Cardiac fibroblast (primary cell): ENCODE results near the gene MTREX.
"Not testable (repeated sequence)": the region's sequence is repeated elsewhere in the genome, so short reads cannot be mapped to it uniquely, and the experiment has no call there.

Experiments
- DNase-seq, 2 donors: peaks; one replicate each; pipeline versions ENCODE4 v3.0.0 to v3.0.0-alpha.2; 2010; ENCODE audit warnings: low read depth in 2 of 2
- H3K4me3 ChIP-seq, 2 donors: replicated peaks in 1 of 2; 1 replicate in 1 of 2; 2 replicates in 1 of 2; pipeline ENCODE4 v1.5.1; 2011; ENCODE audit warnings: low read depth in 2 of 2, low read length in 2 of 2, mild to moderate bottlenecking in 2 of 2, moderate library complexity in 1 of 2
- CTCF ChIP-seq: IDR thresholded peaks from one replicate; pipeline ENCODE4 v1.5.1; 2011; ENCODE audit warnings: low read depth, mild to moderate bottlenecking, low read length, inconsistent platforms

The MTREX gene

GRCh38 chr5:55308254-55308836 lies 556 bp downstream of the MTREX start:
- H3K4me3 ChIP-seq: peak overlapping the region; percentile 79 to 86
- peak; percentile 19 to 41 for DNase-seq
- no peak for TF ChIP-seq CTCF

- H3K4me3 ChIP-seq: no peak overlapping the region
- no peak for DNase-seq
- no peak for TF ChIP-seq CTCF
Observed at GRCh38 chr5:55313870-55314617, 6.3 kb downstream of the MTREX start.

GRCh38 chr5:55316289-55316688 lies 8.5 kb downstream of the MTREX start:
- DNase-seq: no peak
- no peak overlapping the region for H3K4me3 ChIP-seq
- no peak for TF ChIP-seq CTCF

GRCh38 chr5:55316837-55317236 lies 9.0 kb downstream of the MTREX start:
- TF ChIP-seq CTCF: no peak
- H3K4me3 ChIP-seq: no peak overlapping the region
- no peak for DNase-seq

- not testable (repeated sequence) for DNase-seq, H3K4me3 ChIP-seq
Observed at GRCh38 chr5:55318237-55318636, 10.4 kb downstream of the MTREX start.

- H3K4me3 ChIP-seq: no peak overlapping the region
- no peak for DNase-seq
- TF ChIP-seq CTCF: no peak
Observed at GRCh38 chr5:55319491-55319890, 11.7 kb downstream of the MTREX start.

GRCh38 chr5:55320571-55320970 lies 12.8 kb downstream of the MTREX start:
- DNase-seq: peak in 1 of 2 donors; percentile 72
- no peak overlapping the region for H3K4me3 ChIP-seq
- TF ChIP-seq CTCF: no peak
